Stimulated activated naive CD4-positive, alpha-beta T cell (primary cell): Measurements from ENCODE around the gene PLEKHA6.

Experiments used
- DNase-seq, 6 experiments: peaks; one replicate each; lab custom pipeline; 2025; lab: John Stamatoyannopoulos, UW

PLEKHA6 gene

GRCh38 chr1:204286315-204286714 lies 73.4 kb downstream of the PLEKHA6 start:
- DNase-seq, result no peak

- DNase-seq, result no peak
These were observed 74.1 kb downstream of the PLEKHA6 start for GRCh38 chr1:204285436-204286305.

- DNase-seq, result no peak
These were observed 74.8 kb downstream of the PLEKHA6 start for GRCh38 chr1:204284929-204285328.

- no peak for DNase-seq
These were observed 75.7 kb downstream of the PLEKHA6 start for GRCh38 chr1:204283711-204284651.

- DNase-seq, result no peak
These were observed 76.9 kb downstream of the PLEKHA6 start for GRCh38 chr1:204282761-204283221.

GRCh38 chr1:204280099-204280961 lies 79.4 kb downstream of the PLEKHA6 start:
- DNase-seq, result no peak

- no peak for DNase-seq
These were observed 80.8 kb downstream of the PLEKHA6 start for GRCh38 chr1:204278958-204279357.

- no peak for DNase-seq
These were observed 81.5 kb downstream of the PLEKHA6 start for GRCh38 chr1:204278251-204278650.

GRCh38 chr1:204277563-204278219 lies 82.0 kb downstream of the PLEKHA6 start:
- DNase-seq, result no peak

- DNase-seq, result no peak
These were observed 83.9 kb downstream of the PLEKHA6 start for GRCh38 chr1:204275695-204276370.

- DNase-seq, result no peak
These were observed 85.3 kb downstream of the PLEKHA6 start for GRCh38 chr1:204274446-204274845.

GRCh38 chr1:204272505-204272904 lies 87.2 kb downstream of the PLEKHA6 start:
- DNase-seq, result no peak

GRCh38 chr1:204271970-204272369 lies 87.8 kb downstream of the PLEKHA6 start:
- DNase-seq, result no peak

- no peak for DNase-seq
These were observed 91.6 kb downstream of the PLEKHA6 start for GRCh38 chr1:204268101-204268500.

GRCh38 chr1:204267191-204267601 lies 92.5 kb downstream of the PLEKHA6 start:
- DNase-seq, result no peak

GRCh38 chr1:204266504-204267034 lies 93.2 kb downstream of the PLEKHA6 start:
- no peak for DNase-seq

GRCh38 chr1:204265665-204266064 lies 94.1 kb downstream of the PLEKHA6 start:
- no peak for DNase-seq

GRCh38 chr1:204264805-204265204 lies 94.9 kb downstream of the PLEKHA6 start:
- DNase-seq, result no peak

GRCh38 chr1:204263254-204263910 lies 96.3 kb downstream of the PLEKHA6 start:
- no peak for DNase-seq
